NCI-H2107 (cell line): ENCODE data around the gene ARHGEF12.

Experiments
- DNase-seq: peaks from one replicate; lab custom pipeline; 2025; lab: John Stamatoyannopoulos, UW

The ARHGEF12 gene, protein sequence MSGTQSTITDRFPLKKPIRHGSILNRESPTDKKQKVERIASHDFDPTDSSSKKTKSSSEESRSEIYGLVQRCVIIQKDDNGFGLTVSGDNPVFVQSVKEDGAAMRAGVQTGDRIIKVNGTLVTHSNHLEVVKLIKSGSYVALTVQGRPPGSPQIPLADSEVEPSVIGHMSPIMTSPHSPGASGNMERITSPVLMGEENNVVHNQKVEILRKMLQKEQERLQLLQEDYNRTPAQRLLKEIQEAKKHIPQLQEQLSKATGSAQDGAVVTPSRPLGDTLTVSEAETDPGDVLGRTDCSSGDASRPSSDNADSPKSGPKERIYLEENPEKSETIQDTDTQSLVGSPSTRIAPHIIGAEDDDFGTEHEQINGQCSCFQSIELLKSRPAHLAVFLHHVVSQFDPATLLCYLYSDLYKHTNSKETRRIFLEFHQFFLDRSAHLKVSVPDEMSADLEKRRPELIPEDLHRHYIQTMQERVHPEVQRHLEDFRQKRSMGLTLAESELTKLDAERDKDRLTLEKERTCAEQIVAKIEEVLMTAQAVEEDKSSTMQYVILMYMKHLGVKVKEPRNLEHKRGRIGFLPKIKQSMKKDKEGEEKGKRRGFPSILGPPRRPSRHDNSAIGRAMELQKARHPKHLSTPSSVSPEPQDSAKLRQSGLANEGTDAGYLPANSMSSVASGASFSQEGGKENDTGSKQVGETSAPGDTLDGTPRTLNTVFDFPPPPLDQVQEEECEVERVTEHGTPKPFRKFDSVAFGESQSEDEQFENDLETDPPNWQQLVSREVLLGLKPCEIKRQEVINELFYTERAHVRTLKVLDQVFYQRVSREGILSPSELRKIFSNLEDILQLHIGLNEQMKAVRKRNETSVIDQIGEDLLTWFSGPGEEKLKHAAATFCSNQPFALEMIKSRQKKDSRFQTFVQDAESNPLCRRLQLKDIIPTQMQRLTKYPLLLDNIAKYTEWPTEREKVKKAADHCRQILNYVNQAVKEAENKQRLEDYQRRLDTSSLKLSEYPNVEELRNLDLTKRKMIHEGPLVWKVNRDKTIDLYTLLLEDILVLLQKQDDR (N-terminal part only)

DNA sequence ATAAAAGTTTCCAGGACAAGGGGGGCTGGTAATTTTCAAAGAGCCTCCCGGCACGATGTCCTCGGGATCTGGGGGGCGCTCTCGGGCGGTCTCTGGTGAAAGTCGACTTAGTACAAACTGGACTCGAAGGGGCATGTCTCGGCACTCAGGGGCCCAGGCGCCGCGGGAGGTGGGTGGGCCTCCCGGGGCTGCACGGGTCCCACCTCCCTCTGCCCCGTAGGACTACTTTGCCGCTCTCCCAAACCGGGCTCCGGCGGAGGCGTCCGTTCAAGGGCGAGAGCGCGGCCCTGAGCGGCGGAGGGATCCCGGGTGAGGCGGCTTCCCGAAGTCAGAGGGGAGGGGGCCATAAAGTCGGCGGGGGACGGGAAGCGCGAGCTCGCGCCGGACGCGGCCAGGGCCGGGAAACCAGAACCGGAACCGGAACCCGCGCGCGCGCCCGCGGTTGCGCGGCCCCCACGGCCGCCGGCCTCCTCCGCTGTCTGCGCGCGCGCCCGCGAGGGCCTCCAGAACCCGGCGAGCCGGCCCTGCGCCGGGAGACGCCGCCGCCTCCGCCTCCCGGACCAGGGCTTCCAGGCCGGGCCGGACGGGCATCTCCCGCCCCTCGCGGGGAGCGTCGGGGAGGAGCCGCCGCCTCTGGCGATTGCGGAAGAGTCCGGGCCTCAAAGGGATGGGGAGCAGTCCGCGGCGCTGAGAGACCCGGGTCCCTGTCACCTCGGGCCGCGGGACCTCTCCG is at the start of gene ARHGEF12:
Gene ARHGEF12, plus strand, starts transcription at position 506 of the 733 bp plus-strand sequence. CDS start 831 bp downstream, outside the sequence.
- DNase-seq = peak; percentile 90

DNA sequence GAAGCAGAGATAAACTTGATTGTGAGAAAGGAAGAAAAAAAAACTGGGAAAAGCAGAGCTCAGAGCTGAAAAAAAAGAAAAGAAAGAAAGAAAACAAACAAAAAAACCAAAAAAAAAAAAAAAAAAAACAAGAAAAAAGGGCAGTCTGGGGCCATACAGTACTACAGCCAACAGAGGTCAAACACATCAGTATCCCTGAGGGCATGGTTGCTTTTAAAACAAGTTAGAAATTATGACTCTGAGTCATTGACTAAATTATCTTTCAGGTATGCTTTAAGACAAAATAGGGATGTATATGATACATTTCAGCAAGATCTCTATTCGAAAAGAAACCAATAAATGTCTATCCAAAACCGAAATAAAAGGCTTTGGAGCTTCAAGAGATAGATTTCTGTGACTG is 48.2 kb upstream of the ARHGEF12 start:
- no peak for DNase-seq

DNA sequence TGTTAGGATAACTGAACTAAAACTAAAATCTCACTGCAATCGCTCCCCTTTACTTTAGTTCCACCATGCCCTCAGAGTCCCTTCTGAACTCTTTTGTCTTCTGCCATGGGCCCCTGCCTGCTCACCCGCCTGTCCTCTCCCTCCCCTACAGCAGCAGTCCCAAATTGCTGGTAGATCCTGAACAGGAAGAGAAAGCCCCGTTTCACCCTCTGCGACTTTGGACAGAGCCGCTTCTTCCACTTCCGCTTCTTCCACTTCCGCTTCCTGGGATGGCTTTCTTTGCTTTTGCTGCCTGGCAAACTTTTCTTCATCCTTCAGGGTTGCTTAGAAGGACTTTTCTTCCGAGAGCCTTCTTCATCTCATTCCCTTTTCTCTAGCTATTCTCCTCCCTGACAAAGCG is 46.8 kb upstream of the ARHGEF12 start:
- DNase-seq = no peak

DNA sequence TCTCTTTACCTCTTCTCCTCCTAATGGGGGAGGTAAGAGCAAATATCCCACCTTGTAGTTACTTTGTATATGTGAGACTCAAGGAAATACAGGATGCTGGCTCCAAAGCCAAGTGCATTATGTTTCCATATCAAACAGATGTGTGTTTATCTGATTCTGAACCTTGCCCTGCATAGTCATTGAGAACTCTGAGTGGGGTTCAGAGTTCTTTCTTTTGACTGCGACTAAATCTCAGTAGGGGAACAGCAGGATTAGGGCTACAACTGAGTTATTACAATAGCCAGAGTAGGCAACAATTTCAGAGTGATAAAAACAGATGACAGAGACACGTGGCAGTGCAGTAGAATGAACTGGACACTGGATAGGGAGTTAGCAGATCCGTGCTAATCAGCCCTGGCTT is 45.3 kb upstream of the ARHGEF12 start:
- DNase-seq = no peak

DNA sequence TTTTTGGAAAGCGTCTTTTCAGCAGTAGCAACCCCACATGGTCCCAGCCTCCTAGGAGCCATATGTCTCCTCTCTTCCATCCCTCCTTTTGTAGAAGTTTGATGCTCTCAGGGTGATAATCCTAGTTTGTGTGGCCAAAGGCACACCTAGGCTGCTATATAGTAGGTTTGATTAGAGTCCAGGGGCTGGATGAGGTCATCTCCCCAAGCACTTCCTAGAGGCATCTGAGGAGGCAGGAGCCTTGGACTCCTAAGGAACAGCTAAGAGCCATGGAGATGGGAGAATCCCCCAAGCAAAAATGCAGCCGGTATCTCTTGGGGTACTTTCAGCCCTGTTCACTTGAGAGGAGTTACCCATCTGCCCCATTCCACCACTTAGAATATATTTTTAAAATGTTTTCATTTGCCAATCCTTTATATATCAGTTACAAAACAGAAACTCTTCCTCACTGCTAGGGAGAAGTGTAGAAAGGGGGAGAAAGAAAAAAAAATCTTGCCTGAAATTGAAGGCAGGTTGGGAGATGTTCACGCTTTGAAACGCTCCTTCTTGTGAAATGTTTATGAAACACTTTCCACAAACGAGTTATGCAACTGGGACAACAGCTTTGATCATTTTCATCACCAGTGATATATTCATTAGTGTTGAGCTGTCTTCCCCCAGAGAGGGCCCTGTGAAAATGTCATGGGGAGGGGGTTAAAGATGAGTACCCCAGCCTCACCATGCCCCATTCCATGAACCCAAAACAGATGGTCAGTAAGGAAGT is 43.0 kb upstream of the ARHGEF12 start:
- no peak for DNase-seq

DNA sequence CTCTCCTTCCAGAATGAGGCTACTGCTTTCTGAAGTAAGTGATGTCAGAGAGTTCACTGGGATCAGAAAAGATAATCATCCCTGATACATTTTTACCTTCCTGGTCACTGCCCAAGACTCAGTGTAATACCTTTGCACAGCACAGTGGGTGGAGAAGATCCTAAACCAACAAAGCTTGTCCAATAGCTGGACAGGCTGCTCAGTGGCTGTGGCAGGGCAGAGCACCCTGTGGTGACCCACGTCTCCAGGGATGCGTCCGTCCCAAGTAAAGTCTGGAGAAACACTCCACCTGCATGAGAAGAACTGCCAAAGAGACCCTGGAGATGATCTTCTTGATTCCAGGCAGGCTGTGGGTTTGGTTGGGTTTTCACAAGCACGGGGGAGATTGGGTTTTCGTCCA is 42.1 kb upstream of the ARHGEF12 start:
- no peak for DNase-seq

DNA sequence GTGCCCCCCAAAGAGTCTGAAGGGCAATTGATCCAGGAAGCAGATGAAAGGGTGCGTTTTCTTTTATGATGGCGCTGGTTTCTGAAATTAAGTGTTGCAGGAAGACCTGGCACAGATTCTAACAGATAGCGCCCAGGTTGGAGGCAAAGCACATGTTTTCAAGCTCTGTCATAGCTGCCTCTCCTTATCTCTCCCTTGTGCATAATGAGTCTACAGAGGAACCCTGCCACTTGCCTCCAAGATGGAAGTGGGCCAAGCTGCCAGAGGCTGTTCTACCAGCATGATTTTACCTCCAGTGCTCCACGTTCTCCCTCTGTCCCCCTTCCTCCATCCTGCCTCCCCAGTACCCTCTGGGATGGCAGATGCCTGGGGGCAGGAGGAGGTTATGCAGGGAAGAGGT is 41.1 kb upstream of the ARHGEF12 start:
- no peak for DNase-seq

DNA sequence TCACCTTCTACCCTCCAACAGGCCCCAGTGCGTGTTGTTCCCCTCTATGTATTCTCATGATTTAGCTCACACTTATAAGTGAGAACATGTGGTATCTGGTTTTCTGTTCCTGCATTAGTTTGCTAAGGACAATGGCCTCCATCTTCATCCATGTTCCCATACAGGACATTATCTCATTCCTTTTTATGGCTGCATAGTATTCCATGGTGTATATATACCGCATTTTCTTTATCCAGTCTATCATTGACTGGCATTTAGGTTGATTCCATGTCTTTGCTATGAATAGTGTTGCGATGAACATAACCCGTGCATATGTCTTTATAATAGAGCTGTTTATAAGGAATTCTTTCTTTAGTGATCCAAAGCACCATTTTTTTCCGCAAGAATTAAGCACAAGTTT is 39.7 kb upstream of the ARHGEF12 start:
- DNase-seq = no peak

DNA sequence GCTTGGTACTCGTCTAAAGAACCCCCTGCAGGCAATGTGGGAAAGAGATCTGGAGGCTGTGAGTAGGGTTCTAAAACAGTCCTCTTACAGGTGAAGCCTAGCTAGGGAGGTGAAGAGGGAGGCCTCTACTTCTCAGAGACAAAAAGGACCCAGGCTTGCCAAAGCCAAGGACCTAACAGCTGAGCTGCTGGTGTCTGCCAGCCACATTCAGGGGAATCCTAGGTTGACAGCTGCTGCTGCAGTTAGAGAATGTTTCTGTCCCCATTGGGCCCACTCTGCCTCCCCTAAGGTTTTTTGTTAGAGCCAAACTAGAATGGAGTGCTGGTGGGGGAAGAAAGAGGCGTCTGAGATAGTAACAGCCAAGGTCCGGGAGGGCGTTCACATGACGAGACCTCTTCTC is 37.8 kb upstream of the ARHGEF12 start:
- no peak for DNase-seq

DNA sequence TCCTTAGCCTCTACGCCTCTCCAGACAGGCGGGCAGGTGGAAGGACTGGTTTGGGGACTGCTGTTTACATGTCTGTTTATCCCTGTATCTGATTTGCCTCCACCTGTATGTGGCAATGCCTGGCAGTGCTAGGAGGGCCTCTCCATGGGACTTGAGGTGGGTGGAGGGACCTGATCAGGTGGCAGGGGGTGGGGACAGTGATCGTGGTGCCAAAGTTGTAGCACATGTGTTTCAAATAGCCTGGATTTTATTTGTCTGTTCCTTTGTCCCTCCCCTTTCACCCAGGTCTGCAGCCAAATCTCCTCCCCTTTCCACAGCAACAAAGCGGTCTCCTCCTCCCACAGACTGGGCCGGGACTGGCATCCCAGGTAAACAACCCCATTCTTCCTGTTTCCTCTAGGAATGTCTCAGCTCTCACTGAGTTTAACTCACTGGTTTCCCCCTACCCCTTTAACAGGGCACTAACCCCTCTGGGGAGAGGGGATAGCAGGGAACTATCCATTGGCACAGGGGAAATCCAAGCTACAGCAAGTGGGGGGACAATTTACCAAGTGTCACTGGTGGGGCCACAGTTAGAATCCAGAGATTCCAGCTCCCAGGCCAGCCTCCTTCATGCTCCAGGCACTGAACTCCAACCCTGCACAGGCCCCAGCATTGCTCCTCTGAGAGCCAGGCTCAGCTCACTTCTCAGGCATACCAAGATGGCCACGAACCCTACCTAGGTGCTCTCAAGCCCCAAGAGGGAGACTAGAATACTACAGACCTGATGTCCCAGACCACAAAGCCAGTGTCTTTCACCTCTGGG is 34.0 kb upstream of the ARHGEF12 start:
- no peak for DNase-seq

DNA sequence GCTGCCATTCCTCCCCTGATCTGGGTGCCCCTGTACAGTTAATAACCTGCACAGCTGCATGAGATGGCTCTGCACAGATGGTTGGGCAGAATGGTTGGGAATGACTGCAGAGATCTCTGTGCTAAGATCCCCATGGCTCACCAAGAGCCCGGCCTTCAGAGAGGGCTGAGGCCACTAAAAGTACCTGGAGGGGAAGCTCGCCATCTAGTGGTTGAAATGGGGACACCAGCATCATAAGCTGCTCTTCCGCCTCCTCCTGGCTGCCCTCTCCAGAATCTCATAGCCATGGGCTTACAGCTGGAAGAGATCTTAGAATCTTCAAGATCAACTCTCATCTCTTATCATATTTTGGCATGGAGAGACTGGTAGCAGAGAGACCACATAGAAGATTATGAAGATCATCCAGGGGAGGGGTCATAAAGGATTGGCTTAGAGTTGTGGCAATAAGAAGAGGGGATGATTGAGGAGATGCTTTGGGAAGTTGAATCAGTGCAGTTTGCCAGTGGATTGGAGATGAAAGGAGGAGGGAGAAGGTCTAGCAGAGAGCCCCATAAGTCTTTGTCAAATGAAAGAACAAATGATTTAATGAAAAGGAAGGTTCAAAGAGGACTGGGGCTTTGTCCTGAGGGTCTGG is 33.1 kb upstream of the ARHGEF12 start:
- peak; percentile 68 for DNase-seq

DNA sequence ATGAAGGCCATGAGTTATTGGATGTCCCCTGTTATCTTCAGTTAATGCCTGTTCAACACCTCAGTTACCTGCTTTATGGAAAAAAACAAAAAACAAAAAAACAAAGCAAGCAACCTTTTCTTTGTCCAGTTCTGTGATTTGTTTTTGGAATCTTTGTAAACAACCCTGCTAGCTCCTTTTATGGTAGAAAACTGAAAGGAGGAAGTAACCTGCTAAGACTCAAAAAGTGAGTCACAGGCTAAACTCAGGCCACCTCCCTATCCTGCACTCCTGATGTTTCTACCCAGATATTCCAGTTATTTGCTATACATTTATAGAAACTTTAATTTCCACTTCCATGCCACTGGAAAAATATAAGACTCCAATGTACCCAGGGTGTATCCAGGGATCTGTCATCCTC is 31.7 kb upstream of the ARHGEF12 start:
- no peak for DNase-seq

DNA sequence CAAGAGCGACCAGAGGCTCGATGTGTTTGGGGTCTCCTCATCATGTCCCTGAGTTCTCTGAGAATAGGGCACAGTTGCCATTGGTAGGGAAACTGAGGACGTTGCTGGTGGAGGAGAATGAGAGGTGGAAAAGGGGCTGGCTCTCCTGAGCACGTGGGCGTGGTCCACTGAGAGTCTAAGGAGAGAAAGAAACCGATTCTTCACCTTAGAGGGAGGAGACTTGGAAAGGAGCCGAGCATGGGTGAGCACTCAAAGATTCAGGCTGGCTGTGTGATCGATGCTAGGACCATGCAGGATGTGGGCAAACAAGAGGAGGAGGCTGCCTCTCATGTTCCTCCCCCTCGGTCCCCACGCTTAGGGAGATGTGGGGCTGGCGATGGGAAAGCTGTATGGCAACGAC is 30.9 kb upstream of the ARHGEF12 start:
- DNase-seq = no peak

DNA sequence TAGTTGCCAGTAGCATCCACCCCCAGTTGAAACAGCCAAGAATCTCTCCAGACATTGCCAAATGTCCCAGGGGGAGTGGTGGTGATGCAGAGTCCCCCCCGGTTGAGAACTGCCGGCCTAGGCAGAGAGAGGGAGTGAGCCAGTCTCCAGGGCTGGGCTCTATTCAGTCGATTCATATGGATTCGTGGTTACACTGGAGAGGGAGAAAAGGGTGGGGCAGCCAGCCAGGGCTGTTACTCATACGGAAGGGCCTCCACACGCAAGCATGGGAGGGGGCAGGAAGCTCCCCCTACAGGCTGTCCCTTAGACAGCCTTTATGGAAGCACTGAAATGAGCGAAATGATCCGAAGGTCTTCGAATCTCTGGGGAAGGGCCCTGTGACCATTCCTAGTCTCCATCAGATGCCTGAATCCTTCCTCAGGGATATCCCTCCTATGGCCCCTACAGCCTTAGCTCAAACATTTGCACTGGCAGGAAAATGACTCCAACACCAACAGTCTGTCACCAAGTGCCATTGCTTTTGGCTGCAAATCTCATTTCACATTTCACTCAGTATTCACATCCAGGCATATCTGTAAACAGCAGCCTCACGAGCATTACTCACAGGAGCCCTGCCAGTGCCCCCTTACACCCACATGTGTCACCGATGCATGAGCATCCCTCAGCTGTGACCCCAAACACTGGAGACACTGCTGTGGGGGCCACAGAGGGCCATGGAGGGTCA is 29.5 kb upstream of the ARHGEF12 start:
- DNase-seq = no peak

DNA sequence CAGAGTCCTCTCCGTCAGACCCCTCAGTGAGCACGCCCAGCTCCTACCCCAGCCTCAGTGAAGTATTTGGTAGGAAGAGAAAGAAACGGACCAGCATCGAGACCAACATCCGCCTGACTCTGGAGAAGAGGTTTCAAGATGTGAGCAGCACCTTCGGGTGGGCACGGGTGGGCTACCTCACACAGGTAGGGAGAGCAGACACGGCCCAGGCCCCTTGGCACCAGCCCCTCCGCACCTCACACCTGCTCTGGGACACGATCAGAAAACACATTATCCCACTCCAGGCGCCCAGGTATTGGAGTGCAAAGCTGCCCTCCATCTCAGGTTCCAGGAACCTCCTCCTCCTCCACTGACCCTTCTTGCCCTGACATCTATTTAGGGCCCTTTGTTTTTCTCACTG is 28.7 kb upstream of the ARHGEF12 start:
- DNase-seq = no peak

DNA sequence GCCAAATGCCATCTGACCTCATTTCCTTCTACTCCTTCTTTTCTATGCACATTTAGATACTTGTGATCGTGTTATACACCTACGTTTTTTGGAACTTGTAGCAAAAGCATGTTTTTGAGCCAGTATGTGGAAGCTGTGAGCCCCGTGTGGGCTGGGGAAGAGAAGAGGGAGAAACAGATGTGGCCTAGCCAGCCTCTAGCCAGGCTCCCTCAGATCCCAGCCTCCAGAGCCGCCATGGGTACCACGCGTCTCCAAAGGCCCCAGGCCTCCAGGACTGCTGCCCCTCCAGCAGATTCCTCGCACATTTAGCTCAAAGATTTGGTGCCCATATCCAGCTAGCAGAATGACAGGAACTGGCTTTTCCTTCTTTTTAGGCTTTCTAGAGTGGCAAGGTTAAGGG is 28.1 kb upstream of the ARHGEF12 start:
- no peak for DNase-seq

DNA sequence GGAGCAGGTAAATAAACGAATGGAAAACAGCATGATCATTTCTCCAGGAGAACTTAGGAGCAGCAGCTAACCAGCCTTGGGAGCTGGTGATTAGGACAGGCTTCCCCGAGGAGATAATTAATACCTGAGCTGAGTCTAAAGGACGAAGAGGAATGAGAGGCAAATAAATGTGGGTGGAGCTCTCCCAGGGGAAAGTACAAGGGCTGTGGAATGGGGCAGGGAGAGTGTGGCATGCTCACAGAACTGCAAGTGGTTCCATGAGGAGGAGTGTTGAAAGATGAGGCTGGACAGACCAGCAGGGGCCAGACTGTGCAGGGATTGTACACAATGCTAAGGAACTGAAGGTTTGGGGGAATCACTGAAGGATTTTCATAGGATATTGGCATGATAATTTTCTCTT is 25.3 kb upstream of the ARHGEF12 start:
- DNase-seq = no peak

DNA sequence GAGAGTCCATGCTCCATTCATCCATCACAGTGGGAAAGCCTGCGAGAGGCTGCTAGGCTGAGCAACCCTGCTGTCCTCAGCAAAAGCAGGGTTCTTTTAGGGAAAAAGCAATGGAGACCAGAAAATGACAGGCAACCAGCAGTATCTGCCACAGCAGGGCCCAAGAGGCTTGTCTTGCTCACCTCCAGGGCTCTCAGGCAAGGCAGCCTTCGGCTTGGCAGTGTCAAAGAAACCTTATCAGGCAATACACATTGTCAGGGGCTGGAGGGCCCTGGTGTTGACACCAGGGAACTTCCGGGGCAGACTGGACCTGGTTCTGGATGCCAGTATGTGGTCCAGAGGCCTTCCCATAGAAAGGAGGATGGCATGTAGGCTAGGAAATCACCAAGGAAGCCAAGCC is 21.4 kb upstream of the ARHGEF12 start:
- DNase-seq = no peak
